ENCODE measurements around the gene WNT2. TPM values are rescaled to one million over a fixed set of nuclear protein-coding genes. Genes with fewer than 3 reads are reported as not detected.

WNT2 gene
- total and polyA plus RNA-seq, 2 of the 4 experiments (the other 2 are of a cell fraction), result 1.8 to 1.9 TPM

DNA sequence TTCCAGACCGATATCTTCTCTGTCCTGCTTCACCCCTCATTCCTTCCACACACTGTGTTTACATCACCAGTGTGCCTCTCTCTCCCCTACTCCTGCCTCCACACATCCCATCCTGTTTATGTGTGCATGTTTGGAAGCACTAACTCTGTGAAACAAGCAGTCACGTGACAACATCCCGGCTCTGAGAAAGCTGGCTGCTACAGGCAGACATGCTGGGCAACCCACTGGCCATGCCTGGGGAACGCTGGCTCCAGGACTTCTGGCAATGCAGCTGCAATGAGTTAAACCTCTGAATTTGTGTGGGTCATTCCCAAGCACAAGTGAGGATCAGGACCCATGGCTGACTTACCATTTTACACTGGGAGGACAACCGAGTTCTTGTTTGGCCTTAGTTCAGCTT, 74.0 kb downstream of the WNT2 start:
- ChIA-PET POLR2A (ENCODE audit: unreplicated experiment) (interaction anchor here (0.6 to 0.7 kb wide), 3 partner anchors 10 to 433 kb away, joined by 3 to 30 read pairs (median 4); no protein-coding TSS in a partner anchor), CTCF (no interaction called here)
- no TSS peak for BruUV-seq (replicated peaks)
- Histone ChIP-seq H3K4me2 (ENCODE audit: low read depth, low read length) (no peak overlapping the region), H4K8ac (ENCODE audit: low read depth in 2 of 2, low read length in 2 of 2) (peak overlapping the region; percentile 14 to 98; a peak in 3 of 4 replicates), H2AFZ (replicated peaks; ENCODE audit: low read length, poor library complexity) (peak overlapping the region; percentile 88), H3K36me3 (ENCODE audit: control insufficient read depth, insufficient read depth, low read length) (no peaks in the 10 kb centered on the region), H3K4me3 (ENCODE audit: insufficient read depth, low read depth, low read length) (no peak overlapping the region), H4K20me1 (ENCODE audit: insufficient read depth, low read length) (no peaks in the 10 kb centered on the region), H2AK5ac (ENCODE audit: low read depth, low read length) (peak overlapping the region; percentile 82; the same call in 1 of the 2 replicates), H3K14ac (replicated peaks; ENCODE audit: low read depth, low read length) (peak overlapping the region; percentile 96), H3K27me3 (ENCODE audit: control insufficient read depth, insufficient read depth, low read length) (no peaks in the 10 kb centered on the region), H3K4me1 (ENCODE audit: control insufficient read depth, insufficient read depth, low read length) (peaks cover 26% of the 10 kb centered on the region), H3K79me1 (ENCODE audit: low read depth in 1 of 2, low read length in 2 of 2) (no peaks in the 10 kb centered on the region), H2BK20ac (ENCODE audit: low read depth, low read length) (peak overlapping the region; percentile 79), H3K56ac (ENCODE audit: extremely low read depth, insufficient read depth, low read length) (peak overlapping the region; percentile 68; the same call in 1 of the 2 replicates), H3K9me3 (ENCODE audit: control insufficient read depth, insufficient read depth, low read length) (no peaks in the 10 kb centered on the region), H4K91ac (ENCODE audit: insufficient read depth, low read depth, low read length) (peak overlapping the region; percentile 98), H3K9ac (ENCODE audit: low read depth, low read length) (peak overlapping the region; percentile 21; the same call in 1 of the 2 replicates), H2BK120ac (ENCODE audit: low read depth, low read length) (peak overlapping the region; percentile 98), H3K18ac (ENCODE audit: low read depth, low read length) (peak overlapping the region; percentile 93), H2AK9ac (replicated peaks; ENCODE audit: low read depth, low read length, poor library complexity) (peak overlapping the region; percentile 85), H3K27ac (ENCODE audit: insufficient read depth, low read length) (peak overlapping the region; percentile 78; the same call in 1 of the 2 replicates), H2BK5ac (ENCODE audit: low read depth, low read length, poor library complexity, severe bottlenecking) (peak overlapping the region; percentile 97), H2BK15ac (ENCODE audit: low read depth, low read length) (peak overlapping the region; percentile 56; the same call in 2 of the 3 replicates), H3K9me1 (ENCODE audit: insufficient read depth, low read length) (peaks cover 23% of the 10 kb centered on the region), H3K4ac (ENCODE audit: low read depth, low read length) (peak overlapping the region; percentile 98), H4K5ac (ENCODE audit: low read depth, low read length) (peak overlapping the region; percentile 94), H3K23ac (ENCODE audit: low read depth, low read length) (peak overlapping the region; percentile 89; the same call in 1 of the 2 replicates)
- peak; percentile 56 for ATAC-seq (ENCODE audit: low read depth)
- TF ChIP-seq, protein P1, sequence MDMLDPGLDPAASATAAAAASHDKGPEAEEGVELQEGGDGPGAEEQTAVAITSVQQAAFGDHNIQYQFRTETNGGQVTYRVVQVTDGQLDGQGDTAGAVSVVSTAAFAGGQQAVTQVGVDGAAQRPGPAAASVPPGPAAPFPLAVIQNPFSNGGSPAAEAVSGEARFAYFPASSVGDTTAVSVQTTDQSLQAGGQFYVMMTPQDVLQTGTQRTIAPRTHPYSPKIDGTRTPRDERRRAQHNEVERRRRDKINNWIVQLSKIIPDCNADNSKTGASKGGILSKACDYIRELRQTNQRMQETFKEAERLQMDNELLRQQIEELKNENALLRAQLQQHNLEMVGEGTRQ (IDR thresholded peaks at IDR 0.05; ENCODE audit: low read depth, low read length), result peak; percentile 82
- peak; percentile 72 for TF ChIP-seq BHLHE40 (IDR thresholded peaks at IDR 0.05; ENCODE audit: low read depth, low read length)
- no peak for TF ChIP-seq MAFK (IDR thresholded peaks at IDR 0.05; ENCODE audit: low read depth, low read length)
- in situ Hi-C loops (cut with MboI; ENCODE audit: low sequenced_read_pairs), result no loop called here
- WGBS, 2 experiments (ENCODE audit: extremely low coverage in 2 of 2, insufficient read length in 1 of 2), result 21% methylated on average over 2 of the region's 5 CpGs; no CpG with 5 or more reads in 1 of the 2 experiments
- dilution Hi-C loops (cut with HindIII; ENCODE audit: low sequenced_read_pairs, unreplicated experiment), result no loop called here
- peak; percentile 71 for DNase-seq
- intact Hi-C loops (cut with micrococcal nuclease), result no loop called here
